Measurements from ENCODE around the gene AOPEP. TPM values are rescaled to one million over a fixed set of nuclear protein-coding genes. Genes with fewer than 3 reads are reported as not detected.
"Not testable (repeated sequence)": the region's sequence is repeated elsewhere in the genome, so short reads cannot be mapped to it uniquely, and the experiment has no call there.

AOPEP gene
- total RNA-seq, 2 donors from 2014 or later = 81.5 to 224 TPM

GRCh38 chr9:95018099-95018936 lies 291.8 kb downstream of the AOPEP start:
- peaks cover 0 to 8% of the 10 kb centered on the region in 2 donors for H3K36me3 ChIP-seq (replicated peaks in 1 of 2; ENCODE audit: insufficient read depth in 1 of 2, low read depth in 2 of 2)
- H3K27ac ChIP-seq = peak overlapping the region; percentile 56 to 96 (median 92)
- peaks cover 82% of the 10 kb centered on the region for H3K4me1 ChIP-seq
- H3K27me3 ChIP-seq = no peaks in the 10 kb centered on the region
- 34 to 35% methylated on average over 11 of the region's 11 CpGs for WGBS, 2 donors
- DNase-seq = peak in 3 of 4 donors; percentile 48 to 59 (median 58)
- TF ChIP-seq, protein P1, sequence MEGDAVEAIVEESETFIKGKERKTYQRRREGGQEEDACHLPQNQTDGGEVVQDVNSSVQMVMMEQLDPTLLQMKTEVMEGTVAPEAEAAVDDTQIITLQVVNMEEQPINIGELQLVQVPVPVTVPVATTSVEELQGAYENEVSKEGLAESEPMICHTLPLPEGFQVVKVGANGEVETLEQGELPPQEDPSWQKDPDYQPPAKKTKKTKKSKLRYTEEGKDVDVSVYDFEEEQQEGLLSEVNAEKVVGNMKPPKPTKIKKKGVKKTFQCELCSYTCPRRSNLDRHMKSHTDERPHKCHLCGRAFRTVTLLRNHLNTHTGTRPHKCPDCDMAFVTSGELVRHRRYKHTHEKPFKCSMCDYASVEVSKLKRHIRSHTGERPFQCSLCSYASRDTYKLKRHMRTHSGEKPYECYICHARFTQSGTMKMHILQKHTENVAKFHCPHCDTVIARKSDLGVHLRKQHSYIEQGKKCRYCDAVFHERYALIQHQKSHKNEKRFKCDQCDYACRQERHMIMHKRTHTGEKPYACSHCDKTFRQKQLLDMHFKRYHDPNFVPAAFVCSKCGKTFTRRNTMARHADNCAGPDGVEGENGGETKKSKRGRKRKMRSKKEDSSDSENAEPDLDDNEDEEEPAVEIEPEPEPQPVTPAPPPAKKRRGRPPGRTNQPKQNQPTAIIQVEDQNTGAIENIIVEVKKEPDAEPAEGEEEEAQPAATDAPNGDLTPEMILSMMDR (IDR thresholded peaks at IDR 0.05) = no peak
- TF ChIP-seq POLR2A (IDR thresholded peaks at IDR 0.05) = peak in 2 of 3 donors; percentile 11 to 14
- peak; percentile 63 for ATAC-seq
- intact Hi-C loops (cut with DNase I) = no loop called here
- no peak overlapping the region for H3K4me3 ChIP-seq
- no peaks in the 10 kb centered on the region for H3K9me3 ChIP-seq

DNA sequence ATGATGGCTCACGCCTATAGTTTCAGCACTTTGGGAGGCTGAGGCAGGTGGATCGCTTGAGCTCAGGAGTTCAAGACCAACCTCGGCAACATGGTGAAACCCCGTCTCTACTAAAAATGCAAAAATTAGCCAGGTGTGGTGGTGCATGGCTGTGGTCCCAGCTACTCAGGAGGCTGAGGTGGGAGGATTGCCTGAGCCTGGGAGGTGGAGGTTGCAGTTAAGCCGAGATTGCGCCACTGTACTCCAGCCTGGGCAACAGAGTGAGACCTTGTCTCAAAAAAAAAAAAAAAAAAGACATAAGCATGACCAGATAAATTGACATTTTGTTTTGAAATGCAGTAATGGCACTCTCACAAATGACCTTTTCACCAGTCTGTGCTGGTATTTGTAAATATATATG lies 294.1 kb downstream of the AOPEP start:
- H3K4me3 ChIP-seq; ATAC-seq; H3K9me3 ChIP-seq; DNase-seq; H3K36me3 ChIP-seq (replicated peaks in 1 of 2; ENCODE audit: insufficient read depth in 1 of 2, low read depth in 2 of 2); intact Hi-C loops (cut with DNase I); H3K27me3 ChIP-seq: not testable (repeated sequence)
- 88 to 92% methylated on average over 6 of the region's 6 CpGs for WGBS, 2 donors
- peaks cover 87% of the 10 kb centered on the region for H3K4me1 ChIP-seq
- H3K27ac ChIP-seq = peak overlapping the region in 3 of 4 donors; percentile 89 to 96 (median 95)

DNA sequence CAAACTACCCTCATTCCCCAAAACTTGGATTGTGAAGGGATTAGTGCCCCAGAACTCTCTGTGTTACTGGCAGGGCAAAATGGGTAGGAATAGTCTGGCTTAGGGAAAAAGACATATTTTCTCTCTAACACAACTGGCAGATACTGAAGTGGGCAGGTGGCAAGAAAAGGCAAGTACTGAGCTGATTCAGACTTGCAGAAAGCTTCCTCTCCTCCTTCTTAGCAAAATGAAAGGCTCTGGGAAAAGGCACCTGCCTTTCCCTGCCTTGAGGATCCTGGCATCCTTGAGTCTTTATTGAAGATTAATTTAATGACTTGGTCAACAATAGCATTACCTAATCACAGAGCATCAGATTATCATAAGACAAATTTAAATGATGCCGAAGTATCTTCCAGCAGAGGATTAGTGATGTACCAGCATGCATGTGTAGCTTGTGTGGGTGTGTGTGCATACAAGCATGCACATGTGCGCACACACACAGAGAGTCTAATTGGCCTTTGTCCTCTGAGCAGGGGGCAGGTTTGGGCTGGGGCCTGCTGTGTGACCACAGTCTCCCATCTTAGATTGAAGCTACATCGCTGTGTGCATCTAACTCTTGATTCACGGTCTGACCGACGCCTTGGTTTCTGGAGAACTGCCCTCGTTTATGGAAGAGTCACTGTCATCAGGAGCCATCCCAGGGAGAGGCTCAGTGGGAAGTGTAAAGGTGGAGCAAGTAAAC lies 294.8 kb downstream of the AOPEP start:
- Histone ChIP-seq H3K9me3 (no peaks in the 10 kb centered on the region), H3K36me3 (replicated peaks in 1 of 2; ENCODE audit: insufficient read depth in 1 of 2, low read depth in 2 of 2) (peaks cover 0 to 6% of the 10 kb centered on the region in 2 donors), H3K4me3 (no peak overlapping the region), H3K27ac (peak overlapping the region; percentile 35 to 96 (median 92)), H3K4me1 (peaks cover 91% of the 10 kb centered on the region), H3K27me3 (no peaks in the 10 kb centered on the region)
- ATAC-seq = no peak
- no peak for DNase-seq
- intact Hi-C loops (cut with DNase I) = no loop called here
- TF ChIP-seq, protein P1 (IDR thresholded peaks at IDR 0.05) = no peak
- no peak for TF ChIP-seq POLR2A (IDR thresholded peaks at IDR 0.05)
- 72 to 78% methylated on average over 6 to 7 of the region's 7 CpGs for WGBS, 2 donors

- DNase-seq (no peak), ATAC-seq (no peak)
- no peaks in the 10 kb centered on the region for H3K9me3 ChIP-seq
- peak overlapping the region; percentile 89 to 96 (median 94) for H3K27ac ChIP-seq
- H3K36me3 ChIP-seq (replicated peaks in 1 of 2; ENCODE audit: insufficient read depth in 1 of 2, low read depth in 2 of 2) = peaks cover 0 to 5% of the 10 kb centered on the region in 2 donors
- peaks cover 95% of the 10 kb centered on the region for H3K4me1 ChIP-seq
- intact Hi-C loops (cut with DNase I) = no loop called here
- TF ChIP-seq, protein P1 (IDR thresholded peaks at IDR 0.05) = no peak
- no peak for TF ChIP-seq POLR2A (IDR thresholded peaks at IDR 0.05)
- WGBS, 2 donors = 67 to 68% methylated on average over 5 of the region's 5 CpGs
- no peaks in the 10 kb centered on the region for H3K27me3 ChIP-seq
- H3K4me3 ChIP-seq = no peak overlapping the region
Measured at GRCh38 chr9:95022657-95023056, 296.2 kb downstream of the AOPEP start.
